Fibroblast of mammary gland (primary cell): ENCODE results near the gene CIITA.

Experiments
- DNase-seq: peaks from one replicate; pipeline ENCODE4 v3.0.0-alpha.2; 2010; ENCODE audit warnings: low read depth
- H3K4me3 ChIP-seq: 2 replicates; pipeline ENCODE4 v1.5.1; 2011; ENCODE audit warnings: low read depth, mild to moderate bottlenecking, low read length, moderate library complexity; ENCODE audit not compliant: control insufficient read depth
- TF ChIP-seq, protein P1 (sequence below): conservative IDR thresholded peaks from 2 replicates; pipeline ENCODE4 v1.5.1; 2011; ENCODE audit warnings: low read depth, low read length, inconsistent platforms; ENCODE audit not compliant: control insufficient read depth, insufficient read depth

The CIITA gene

DNA sequence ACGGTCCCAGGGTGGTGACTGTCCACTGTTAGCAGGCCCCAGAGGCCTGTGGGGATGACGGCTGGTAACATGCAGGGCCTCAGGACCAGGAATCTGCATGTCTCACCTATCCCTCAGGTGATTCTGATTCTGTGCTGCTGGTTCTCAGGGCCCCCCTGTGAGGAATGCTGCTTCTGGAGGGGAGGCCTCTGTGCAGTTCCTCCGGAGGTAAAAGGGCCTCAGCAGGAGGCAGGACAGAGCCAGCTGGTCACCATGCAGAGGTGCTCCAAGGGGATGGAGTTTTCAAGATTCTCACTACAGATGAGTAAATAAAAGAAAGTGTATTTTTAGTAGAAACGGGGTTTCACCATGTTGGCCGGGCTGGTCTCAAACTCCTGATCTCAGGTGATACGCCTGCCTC is 101.1 kb downstream of the CIITA start:
- TF ChIP-seq, protein P1, sequence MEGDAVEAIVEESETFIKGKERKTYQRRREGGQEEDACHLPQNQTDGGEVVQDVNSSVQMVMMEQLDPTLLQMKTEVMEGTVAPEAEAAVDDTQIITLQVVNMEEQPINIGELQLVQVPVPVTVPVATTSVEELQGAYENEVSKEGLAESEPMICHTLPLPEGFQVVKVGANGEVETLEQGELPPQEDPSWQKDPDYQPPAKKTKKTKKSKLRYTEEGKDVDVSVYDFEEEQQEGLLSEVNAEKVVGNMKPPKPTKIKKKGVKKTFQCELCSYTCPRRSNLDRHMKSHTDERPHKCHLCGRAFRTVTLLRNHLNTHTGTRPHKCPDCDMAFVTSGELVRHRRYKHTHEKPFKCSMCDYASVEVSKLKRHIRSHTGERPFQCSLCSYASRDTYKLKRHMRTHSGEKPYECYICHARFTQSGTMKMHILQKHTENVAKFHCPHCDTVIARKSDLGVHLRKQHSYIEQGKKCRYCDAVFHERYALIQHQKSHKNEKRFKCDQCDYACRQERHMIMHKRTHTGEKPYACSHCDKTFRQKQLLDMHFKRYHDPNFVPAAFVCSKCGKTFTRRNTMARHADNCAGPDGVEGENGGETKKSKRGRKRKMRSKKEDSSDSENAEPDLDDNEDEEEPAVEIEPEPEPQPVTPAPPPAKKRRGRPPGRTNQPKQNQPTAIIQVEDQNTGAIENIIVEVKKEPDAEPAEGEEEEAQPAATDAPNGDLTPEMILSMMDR: no peak
- DNase-seq: no peak
- H3K4me3 ChIP-seq: no peak overlapping the region

DNA sequence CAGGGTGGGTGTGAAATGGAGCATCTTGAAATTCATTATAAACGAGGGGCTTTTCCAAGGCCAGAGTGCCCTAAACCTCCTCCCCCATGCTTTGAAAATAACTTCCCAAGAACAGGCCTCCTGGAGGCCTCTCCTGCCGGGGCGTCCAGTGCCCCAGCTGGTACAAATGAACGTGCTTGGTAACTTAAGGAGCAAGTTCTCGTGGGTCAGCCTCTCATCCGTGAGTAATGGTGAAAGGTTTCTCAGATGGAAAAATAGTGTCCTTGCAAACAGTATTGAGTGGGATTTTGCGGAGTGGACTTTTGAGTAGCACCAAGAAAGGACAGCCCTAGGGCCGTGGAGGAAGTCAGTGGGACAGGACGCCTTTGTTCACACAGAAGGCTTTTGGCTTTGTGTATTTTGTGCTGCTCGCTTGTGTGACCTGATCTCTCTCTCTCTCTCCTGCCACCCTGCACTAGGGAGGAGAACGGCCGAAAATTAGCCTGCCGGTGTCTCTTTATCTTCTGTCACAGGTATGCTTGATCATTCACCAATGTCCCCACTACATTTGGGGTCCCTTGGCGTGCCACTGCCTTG is 102.0 kb downstream of the CIITA start:
- DNase-seq: no peak
- TF ChIP-seq, protein P1: no peak
- H3K4me3 ChIP-seq: no peak overlapping the region

DNA sequence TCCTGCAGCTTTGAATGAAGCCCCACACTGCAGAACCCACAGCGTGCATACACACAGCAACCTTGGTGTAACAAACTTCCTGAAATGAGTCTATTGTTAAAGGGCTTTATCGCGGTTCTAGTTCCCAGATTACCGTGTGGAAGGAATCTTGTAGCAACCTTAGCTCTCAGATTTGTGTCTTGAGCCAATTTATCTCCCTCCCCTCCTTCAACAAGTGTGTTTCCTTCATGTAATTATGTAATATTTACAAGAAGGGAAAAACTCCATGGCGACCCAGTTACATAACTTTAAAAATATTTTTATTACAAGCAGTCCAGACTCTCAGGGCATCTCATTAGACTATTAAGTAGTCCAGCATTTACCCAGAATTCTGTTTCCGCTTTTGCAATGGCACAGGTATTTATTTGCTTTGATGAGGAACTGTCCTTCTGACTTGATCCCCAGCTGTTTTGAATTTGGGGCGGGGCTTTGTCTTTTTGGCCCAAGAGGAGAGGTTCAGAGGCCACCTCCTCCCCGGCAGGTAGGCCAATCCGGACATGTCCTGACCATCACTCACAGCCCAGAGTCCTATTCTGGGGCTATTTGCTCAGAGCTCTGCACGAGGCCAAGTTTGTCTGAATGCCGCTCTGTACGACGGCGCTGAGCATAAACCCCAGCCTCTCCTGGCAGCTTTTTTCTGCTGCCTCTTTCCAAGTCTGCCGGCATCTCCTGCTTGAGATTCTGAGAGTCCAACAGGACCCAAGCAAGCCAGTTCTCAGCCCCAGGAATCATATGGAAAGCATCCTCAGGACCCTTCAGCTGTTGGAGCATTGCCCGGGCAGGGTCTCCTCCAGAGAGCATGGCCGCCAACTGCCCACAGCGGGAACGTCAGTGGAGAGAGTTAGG is 103.0 kb downstream of the CIITA start:
- TF ChIP-seq, protein P1: no peak
- no peak for DNase-seq
- no peak overlapping the region for H3K4me3 ChIP-seq

DNA sequence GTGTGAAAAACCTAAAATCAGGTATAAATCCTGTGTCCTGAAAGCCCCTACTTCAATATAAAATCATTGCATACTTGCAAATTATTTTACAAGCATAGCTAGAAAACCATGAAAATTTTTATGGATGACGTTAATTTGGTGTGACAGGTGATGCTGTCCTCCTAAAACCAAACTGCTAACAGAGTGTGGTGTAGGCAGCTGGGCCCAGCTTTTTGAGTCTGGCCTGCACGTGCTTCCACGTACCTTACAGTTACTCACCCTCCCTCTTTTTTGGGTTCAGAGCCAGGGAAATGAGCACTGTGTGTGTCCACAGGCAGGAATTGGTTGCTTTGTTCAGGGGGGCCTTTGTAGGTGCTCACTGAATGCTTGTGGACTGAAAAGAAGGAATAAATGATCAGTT is 103.8 kb downstream of the CIITA start:
- TF ChIP-seq, protein P1: no peak
- no peak for DNase-seq
- H3K4me3 ChIP-seq: no peak overlapping the region

DNA sequence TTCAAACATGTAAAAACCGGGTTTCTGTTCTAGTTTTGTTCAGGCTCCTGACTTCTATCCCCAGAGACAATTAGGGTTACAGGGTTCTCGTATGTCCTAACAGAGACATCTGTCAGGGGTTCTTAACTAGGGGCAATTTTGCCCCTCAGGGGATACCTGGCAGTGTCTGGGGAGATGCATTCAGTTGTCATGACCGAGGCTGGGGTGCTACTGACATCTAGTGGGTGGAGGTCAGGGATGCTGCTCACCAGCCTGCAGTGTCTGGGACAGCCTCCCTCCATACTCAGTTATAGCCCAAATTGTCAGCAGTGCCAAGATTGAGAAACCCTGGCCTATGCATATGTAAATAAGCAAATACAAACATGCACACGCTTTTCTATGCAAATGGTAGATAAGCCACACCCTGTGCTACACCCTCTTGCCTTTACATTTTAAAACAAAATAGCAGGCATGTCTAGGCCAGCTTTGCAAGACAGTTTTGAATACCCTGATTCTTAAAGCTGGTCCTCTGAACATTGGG is 104.8 kb downstream of the CIITA start:
- H3K4me3 ChIP-seq: no peak overlapping the region
- DNase-seq: no peak
- TF ChIP-seq, protein P1: peak; percentile 38

DNA sequence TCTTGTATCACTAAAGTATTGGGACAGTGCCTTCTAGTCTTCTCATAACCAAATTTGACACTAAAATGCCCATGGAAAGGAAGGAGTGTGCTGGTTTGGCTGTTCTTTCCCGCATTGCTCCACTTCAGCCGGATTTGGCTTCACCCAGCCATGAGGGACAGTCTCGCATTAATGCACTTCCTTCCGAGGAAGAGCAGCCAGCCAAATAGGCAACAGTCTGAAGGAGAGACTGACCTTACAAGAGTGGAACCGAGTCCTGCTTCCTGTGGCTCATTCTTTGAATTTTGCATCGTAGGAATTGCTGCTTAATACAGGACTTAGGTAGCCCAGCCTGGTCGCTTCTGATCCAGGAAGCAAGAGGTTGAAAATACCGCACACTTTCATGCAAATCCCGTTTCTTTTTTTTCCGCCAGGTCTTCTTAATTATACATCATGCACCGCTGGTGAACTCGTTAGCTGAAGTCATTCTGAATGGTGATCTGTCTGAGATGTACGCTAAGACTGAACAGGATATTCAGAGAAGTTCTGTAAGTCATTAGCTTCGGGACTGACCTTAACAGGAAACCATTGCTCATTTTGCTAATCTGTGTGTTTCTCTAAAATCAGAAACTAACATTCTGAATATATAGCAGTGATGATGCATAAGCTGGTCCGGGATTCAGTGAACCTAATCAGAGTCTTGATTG is 105.6 kb downstream of the CIITA start:
- DNase-seq: peak; percentile 24
- no peak overlapping the region for H3K4me3 ChIP-seq
- TF ChIP-seq, protein P1: no peak
